ENCODE measurements around the gene PRKAR2B.

Gene PRKAR2B

DNA sequence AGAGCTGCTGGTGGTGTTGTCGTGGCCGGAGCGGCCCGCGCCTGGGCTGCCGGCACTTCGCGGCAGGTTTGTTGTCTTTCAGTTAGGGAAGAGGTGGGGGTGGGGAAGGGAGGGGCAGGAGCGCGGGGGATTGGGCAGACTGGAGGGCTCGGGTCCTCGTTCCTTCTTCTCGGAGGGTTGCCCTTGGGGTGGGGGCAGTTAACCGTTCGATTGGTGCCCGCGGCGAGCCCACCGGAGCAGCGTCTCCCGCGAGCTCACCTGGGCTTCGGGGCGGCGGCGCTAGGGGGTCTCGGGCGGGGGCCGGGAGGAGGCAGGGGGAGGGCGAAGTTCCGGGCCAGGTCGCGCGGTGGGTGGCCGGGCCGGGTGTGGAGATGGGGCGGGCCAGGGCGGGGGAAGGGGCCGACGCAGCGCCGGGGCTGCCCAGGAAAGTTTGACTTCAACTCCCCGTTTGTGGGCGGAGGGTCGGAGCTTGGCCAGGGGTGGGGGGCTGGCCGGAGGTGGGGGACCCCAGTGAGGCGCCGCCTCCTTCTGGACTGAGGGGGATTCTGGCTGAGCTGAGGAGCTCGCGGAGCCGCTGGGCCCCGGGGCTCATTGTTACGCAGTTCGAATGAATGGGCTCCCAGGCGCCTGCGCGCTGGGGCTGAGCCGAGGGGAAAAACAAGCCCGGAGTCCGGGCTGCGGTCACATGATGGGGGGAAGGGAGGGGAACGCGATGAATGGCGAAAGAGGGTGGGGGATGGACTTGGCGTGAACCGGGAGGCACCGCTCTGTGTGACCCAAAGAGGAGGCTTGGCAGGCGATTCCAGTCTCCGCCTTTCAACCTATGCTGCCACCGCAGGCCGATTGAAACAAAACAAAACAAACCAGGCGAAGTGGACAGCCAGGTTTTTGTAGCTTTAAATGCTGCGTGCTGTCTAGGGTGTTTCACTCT is 124.9 kb downstream of the PRKAR2B start:
- Histone ChIP-seq H3K9me3 (replicated peaks; ENCODE audit: low read length) (no peaks in the 10 kb centered on the region), H3K4me3 (ENCODE audit: low read length) (peak overlapping the region; percentile 87), H3K4me2 (ENCODE audit: low read length) (peak overlapping the region; percentile 74), H3K9ac (ENCODE audit: low read depth, low read length) (peak overlapping the region; percentile 92), H3K4me1 (ENCODE audit: control insufficient read depth, insufficient read depth, low read length) (peaks cover 9% of the 10 kb centered on the region), H3K27me3 (ENCODE audit: control insufficient read depth, insufficient read depth, low read length) (no peaks in the 10 kb centered on the region), H3K36me3 (ENCODE audit: insufficient read depth, low read length) (no peaks in the 10 kb centered on the region)

DNA sequence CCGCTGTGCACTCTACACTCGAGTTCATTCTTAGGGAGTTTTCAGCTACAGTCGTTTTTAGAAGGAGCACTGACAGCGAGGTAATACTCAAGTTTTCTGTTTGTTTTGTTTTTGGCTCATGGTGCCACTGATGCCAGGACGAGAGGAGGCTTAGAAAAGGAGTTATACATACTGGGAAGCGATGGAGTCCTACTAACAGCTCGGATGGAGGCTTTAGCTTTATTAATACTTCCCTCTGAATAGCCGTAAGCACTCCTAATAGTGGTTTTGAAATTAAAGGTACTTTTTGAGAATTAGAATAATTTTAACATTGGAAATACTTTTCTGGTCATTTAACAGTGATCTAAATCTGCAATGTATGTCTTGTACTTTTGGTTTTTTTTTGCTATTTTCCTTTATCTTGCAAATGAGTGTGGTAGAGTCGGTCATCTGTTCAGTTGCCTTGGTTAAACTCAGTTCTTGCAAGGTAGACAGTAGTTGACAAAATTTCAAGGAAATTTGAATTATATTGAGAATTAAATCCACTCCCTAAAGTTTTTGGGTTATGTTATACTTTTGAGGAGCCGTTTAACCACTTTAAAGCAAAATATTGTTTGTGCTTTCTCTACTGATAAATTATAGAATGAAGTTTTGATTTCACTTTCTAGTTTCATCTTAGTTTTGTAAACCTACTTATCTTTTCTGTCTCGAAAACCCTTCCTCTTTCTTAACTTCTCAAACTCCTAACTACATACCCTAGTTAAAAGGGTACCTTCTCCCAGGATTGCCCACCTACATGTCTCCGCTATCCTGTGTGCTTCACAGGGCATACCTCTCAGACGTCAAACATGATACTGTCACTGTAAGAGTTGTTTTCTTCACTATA is 125.8 kb downstream of the PRKAR2B start:
- H3K4me1 ChIP-seq (ENCODE audit: control insufficient read depth, insufficient read depth, low read length): peaks cover 9% of the 10 kb centered on the region
- peak overlapping the region; percentile 74 for H3K4me2 ChIP-seq (ENCODE audit: low read length)
- peak overlapping the region; percentile 87 for H3K4me3 ChIP-seq (ENCODE audit: low read length)
- H3K27me3 ChIP-seq (ENCODE audit: control insufficient read depth, insufficient read depth, low read length): no peaks in the 10 kb centered on the region
- H3K36me3 ChIP-seq (ENCODE audit: insufficient read depth, low read length): no peaks in the 10 kb centered on the region
- H3K9ac ChIP-seq (ENCODE audit: low read depth, low read length): peak overlapping the region; percentile 92
- no peaks in the 10 kb centered on the region for H3K9me3 ChIP-seq (replicated peaks; ENCODE audit: low read length)

DNA sequence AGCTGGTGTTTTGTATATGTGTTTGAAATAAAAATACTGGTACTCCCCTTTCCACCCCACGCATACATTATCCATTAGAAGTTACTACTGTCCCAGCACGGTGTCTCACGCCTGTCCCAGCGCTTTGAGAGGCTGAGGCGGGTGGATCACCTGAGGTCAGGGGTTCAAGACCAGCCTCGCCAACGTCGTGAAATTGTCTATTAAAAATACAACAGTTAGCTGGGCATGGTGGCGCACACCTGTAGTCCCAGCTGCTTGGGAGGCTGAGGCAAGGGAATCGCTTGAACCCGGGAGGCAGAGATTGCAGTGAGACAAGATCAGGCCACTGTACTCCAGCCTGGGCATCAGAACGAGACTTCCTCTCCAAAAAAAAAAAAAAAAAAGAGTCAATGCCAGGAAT is 127.0 kb downstream of the PRKAR2B start:
- Histone ChIP-seq H3K4me2 (ENCODE audit: low read length) (no peak overlapping the region), H3K9me3 (replicated peaks; ENCODE audit: low read length) (no peaks in the 10 kb centered on the region), H3K4me1 (ENCODE audit: control insufficient read depth, insufficient read depth, low read length) (peaks cover 9% of the 10 kb centered on the region), H3K36me3 (ENCODE audit: insufficient read depth, low read length) (no peaks in the 10 kb centered on the region), H3K4me3 (ENCODE audit: low read length) (no peak overlapping the region), H3K9ac (ENCODE audit: low read depth, low read length) (no peak overlapping the region), H3K27me3 (ENCODE audit: control insufficient read depth, insufficient read depth, low read length) (no peaks in the 10 kb centered on the region)

DNA sequence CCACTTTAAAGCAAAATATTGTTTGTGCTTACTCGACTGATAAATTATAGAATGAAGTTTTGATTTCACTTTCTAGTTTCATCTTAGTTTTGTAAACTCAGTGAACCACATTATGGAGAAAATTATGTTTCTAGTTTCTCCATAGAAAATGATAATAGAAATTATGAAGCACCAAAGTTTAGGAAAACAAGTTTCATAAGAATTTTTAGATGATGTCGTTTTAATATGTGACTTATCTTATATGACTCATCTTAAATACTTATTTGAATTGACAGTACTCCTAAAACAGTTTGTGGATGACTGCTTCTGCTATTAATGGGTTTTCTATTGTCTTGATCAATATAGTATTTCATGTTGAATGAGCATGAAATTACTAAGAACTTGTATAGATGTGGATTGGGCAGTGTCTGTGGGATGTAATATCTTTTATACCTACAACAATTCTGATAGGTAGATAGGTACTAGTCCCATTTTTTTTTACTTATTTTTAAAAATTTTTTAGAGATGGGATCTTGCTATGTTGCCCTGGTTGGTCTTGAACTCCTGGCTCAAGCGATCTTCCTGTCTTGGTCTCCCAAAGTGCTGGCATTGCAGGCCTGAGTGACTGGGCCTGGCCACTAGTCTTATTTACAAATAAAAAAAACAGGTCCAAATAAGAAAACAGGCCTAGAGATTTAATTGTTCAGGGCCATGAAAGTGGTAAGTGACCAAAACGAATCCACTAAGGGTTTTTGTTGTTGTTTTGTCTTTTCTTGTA is 127.9 kb downstream of the PRKAR2B start:
- Histone ChIP-seq H3K36me3 (ENCODE audit: insufficient read depth, low read length) (no peaks in the 10 kb centered on the region), H3K9ac (ENCODE audit: low read depth, low read length) (no peak overlapping the region), H3K9me3 (replicated peaks; ENCODE audit: low read length) (no peaks in the 10 kb centered on the region), H3K4me1 (ENCODE audit: control insufficient read depth, insufficient read depth, low read length) (peaks cover 9% of the 10 kb centered on the region), H3K4me3 (ENCODE audit: low read length) (no peak overlapping the region), H3K4me2 (ENCODE audit: low read length) (no peak overlapping the region), H3K27me3 (ENCODE audit: control insufficient read depth, insufficient read depth, low read length) (no peaks in the 10 kb centered on the region)

DNA sequence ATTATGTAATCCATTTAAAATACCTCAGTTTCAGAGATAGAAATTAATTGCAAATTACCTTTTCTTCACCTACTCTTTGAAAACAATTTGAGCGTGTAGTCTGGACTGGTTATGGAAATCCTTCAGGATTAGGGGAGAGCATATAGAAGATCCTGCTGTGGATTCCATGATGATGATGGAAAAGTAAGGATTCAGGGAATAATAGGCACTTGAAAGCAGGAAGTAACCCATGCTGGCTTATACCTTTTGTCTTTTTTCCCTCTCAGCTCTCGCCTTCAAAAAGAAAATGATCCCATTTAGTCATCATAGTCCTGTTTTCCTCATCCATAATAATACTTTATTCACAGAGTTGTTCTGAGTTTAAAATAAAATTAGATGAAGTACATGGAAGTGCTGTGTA is 128.7 kb downstream of the PRKAR2B start:
- H3K4me3 ChIP-seq (ENCODE audit: low read length): no peak overlapping the region
- H3K9me3 ChIP-seq (replicated peaks; ENCODE audit: low read length): no peaks in the 10 kb centered on the region
- no peak overlapping the region for H3K9ac ChIP-seq (ENCODE audit: low read depth, low read length)
- H3K27me3 ChIP-seq (ENCODE audit: control insufficient read depth, insufficient read depth, low read length): no peaks in the 10 kb centered on the region
- no peaks in the 10 kb centered on the region for H3K36me3 ChIP-seq (ENCODE audit: insufficient read depth, low read length)
- no peak overlapping the region for H3K4me2 ChIP-seq (ENCODE audit: low read length)
- H3K4me1 ChIP-seq (ENCODE audit: control insufficient read depth, insufficient read depth, low read length): peaks cover 5% of the 10 kb centered on the region

DNA sequence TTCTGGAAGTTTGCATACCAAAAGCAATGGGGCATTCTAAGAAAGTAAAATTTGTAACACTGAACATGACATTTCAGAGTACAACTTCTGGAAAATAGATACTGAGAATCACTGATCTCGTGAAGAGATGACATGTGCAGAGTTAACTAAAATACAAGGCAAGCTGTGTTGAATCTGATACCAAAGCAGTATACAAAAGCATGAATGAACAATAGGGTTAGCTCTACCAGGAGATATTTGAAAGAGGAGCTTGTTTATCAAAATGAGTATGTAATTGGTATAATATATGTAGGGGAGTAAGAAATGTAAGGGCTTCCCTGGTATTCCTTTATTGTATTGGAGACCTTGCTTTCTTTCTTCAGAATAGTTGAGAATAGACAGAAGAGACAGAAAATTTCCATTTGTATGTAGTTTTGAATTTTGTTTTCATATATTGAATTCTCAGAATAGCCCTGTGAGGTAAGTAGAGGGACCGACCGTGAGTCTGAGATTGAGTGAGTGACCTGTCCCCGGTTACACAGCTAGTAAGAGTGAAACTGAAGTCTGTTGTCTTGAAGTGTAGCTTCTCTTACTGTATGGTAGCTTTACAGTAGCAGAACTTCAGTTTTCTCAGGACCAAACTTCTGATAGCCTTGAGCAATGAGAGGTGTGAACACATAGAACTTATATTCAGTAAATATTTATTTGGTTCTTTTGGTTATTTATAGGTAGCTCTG is 129.3 kb downstream of the PRKAR2B start:
- H3K4me1 ChIP-seq (ENCODE audit: control insufficient read depth, insufficient read depth, low read length): peaks cover 4% of the 10 kb centered on the region
- no peak overlapping the region for H3K4me3 ChIP-seq (ENCODE audit: low read length)
- no peaks in the 10 kb centered on the region for H3K27me3 ChIP-seq (ENCODE audit: control insufficient read depth, insufficient read depth, low read length)
- no peaks in the 10 kb centered on the region for H3K36me3 ChIP-seq (ENCODE audit: insufficient read depth, low read length)
- H3K4me2 ChIP-seq (ENCODE audit: low read length): no peak overlapping the region
- H3K9ac ChIP-seq (ENCODE audit: low read depth, low read length): no peak overlapping the region
- H3K9me3 ChIP-seq (replicated peaks; ENCODE audit: low read length): no peaks in the 10 kb centered on the region

DNA sequence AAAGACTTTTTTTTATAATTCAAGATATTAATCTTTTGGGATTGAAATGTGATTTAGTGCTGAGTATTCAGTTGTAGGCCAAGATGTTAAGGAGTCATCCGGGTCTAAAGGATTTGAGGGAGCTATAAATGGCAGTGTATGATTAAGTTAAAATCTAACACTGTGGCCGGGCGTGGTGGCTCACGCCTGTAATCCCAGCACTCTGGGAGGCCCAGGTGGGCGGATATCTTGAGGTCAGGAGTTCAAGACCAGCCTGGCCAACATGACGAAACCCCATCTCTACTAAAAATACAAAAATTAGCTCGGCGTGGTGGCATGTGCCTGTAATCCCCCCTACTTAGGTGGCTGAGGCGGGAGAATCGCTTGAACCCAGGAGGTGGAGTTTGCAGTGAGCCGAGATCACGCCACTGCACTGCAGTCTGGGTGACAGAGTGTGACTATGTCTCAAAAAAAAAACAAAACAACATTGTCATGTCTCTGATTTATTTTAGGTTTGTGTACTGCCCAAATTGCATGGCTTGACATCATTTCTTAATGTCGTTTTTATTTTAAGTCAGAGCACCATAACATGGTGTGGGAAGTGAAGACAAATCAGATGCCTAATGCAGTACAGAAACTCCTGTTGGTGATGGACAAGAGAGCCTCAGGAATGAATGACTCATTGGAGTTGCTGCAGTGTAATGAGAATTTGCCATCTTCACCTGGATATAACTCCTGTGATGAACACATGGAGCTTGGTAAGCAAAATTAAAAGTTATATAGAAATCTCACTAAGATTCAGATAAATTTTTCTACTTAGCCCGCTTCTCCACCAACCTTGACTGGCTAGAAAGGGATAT is 135.0 kb downstream of the PRKAR2B start:
- Histone ChIP-seq H3K4me3 (ENCODE audit: low read length) (no peak overlapping the region), H3K27me3 (ENCODE audit: control insufficient read depth, insufficient read depth, low read length) (no peaks in the 10 kb centered on the region)

DNA sequence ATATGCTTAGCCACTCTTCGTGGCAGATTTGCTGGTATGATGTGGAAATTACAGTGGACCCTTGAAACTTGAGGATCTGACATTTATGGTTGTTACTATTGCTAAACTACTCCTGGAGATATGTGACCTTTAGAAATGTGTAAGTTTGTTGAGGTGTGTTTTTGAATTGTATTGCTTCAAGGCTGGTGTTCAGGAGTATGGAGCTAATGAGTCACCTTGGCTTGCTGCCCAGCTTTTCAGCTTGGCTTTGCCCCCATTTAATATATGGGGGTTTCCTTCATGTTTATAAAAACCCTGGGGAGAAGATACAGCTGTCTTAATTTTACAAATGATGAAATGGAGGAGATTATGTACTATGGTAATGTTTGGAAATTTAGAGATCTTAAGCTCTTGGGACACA is 135.9 kb downstream of the PRKAR2B start:
- no peaks in the 10 kb centered on the region for H3K9me3 ChIP-seq (replicated peaks; ENCODE audit: low read length)
- no peaks in the 10 kb centered on the region for H3K27me3 ChIP-seq (ENCODE audit: control insufficient read depth, insufficient read depth, low read length)
- no peak overlapping the region for H3K9ac ChIP-seq (ENCODE audit: low read depth, low read length)
- H3K4me2 ChIP-seq (ENCODE audit: low read length): no peak overlapping the region
- H3K4me1 ChIP-seq (ENCODE audit: control insufficient read depth, insufficient read depth, low read length): peaks cover 15% of the 10 kb centered on the region
- H3K4me3 ChIP-seq (ENCODE audit: low read length): no peak overlapping the region
- H3K36me3 ChIP-seq (ENCODE audit: insufficient read depth, low read length): peaks cover 21% of the 10 kb centered on the region

More for the DNA sequence above, 135.0 kb downstream of the PRKAR2B start:
- peaks cover 21% of the 10 kb centered on the region for H3K36me3 ChIP-seq (ENCODE audit: insufficient read depth, low read length)
- no peak overlapping the region for H3K4me2 ChIP-seq (ENCODE audit: low read length)
- no peaks in the 10 kb centered on the region for H3K9me3 ChIP-seq (replicated peaks; ENCODE audit: low read length)
- no peak overlapping the region for H3K9ac ChIP-seq (ENCODE audit: low read depth, low read length)
- peaks cover 15% of the 10 kb centered on the region for H3K4me1 ChIP-seq (ENCODE audit: control insufficient read depth, insufficient read depth, low read length)

DNA sequence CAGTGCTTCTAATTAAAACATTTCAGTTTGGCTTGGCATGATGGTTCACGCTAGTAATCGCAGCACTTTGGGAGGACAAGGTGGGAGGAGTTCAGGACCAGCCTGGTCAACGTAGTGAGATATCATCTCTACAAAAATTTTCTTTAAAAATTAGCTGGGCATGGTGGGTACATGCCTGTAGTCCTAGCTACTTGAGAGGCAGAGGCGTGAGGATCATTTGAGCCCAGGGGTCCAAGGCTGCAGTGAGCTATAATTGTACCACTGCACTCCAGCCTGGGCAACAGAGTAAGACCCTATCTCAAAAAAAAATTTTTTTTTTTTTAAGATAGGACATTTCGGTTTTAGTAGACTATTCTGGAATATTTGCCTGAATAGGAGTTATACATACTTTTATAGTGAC is 136.7 kb downstream of the PRKAR2B start:
- Histone ChIP-seq H3K36me3 (ENCODE audit: insufficient read depth, low read length) (peaks cover 27% of the 10 kb centered on the region), H3K27me3 (ENCODE audit: control insufficient read depth, insufficient read depth, low read length) (no peaks in the 10 kb centered on the region), H3K4me3 (ENCODE audit: low read length) (no peak overlapping the region), H3K4me1 (ENCODE audit: control insufficient read depth, insufficient read depth, low read length) (peaks cover 15% of the 10 kb centered on the region), H3K9me3 (replicated peaks; ENCODE audit: low read length) (no peaks in the 10 kb centered on the region), H3K9ac (ENCODE audit: low read depth, low read length) (no peak overlapping the region), H3K4me2 (ENCODE audit: low read length) (no peak overlapping the region)

DNA sequence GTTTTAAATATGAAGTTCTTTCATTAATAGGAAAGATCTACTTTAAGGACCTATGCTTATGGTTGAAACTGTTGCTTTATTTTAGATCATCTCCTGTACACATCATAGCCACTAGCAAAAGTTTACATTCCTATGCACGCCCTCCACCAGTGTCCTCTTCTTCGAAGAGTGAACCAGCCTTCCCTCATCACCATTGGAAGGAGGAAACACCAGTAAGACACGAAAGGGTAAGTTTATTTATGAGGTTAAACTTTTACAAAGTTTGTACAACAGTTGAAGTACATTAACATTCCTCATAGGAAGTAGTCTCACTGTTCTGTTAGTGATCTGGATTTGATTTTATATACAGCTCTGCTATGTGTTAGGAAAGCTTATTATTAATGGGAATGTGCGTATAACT is 141.2 kb downstream of the PRKAR2B start:
- Histone ChIP-seq H3K36me3 (ENCODE audit: insufficient read depth, low read length) (peaks cover 64% of the 10 kb centered on the region), H3K27me3 (ENCODE audit: control insufficient read depth, insufficient read depth, low read length) (no peaks in the 10 kb centered on the region), H3K9ac (ENCODE audit: low read depth, low read length) (no peak overlapping the region), H3K4me2 (ENCODE audit: low read length) (no peak overlapping the region), H3K4me3 (ENCODE audit: low read length) (no peak overlapping the region), H3K9me3 (replicated peaks; ENCODE audit: low read length) (no peaks in the 10 kb centered on the region), H3K4me1 (ENCODE audit: control insufficient read depth, insufficient read depth, low read length) (peaks cover under 1% of the 10 kb centered on the region)
